Suprapubic skin (tissue), 4 donors: ENCODE measurements around the gene GNAI2. TPM values are rescaled to one million over a fixed set of nuclear protein-coding genes. Genes with fewer than 3 reads are reported as not detected.

Experiments used
- DNase-seq, 2 donors: peaks; one replicate each; pipeline ENCODE4 v3.0.0-alpha.2; 2019; ENCODE audit warnings: low spot score in 2 of 2
- H3K27ac ChIP-seq: fragments of 200-600 bp; sonication (generic); one replicate; pipeline ENCODE4 v1.5.1; 2019
- H3K27me3 ChIP-seq: fragments of 200-600 bp; sonication (generic); one replicate; pipeline ENCODE4 v1.5.1; 2019
- H3K36me3 ChIP-seq: fragments of 200-600 bp; sonication (generic); one replicate; pipeline ENCODE4 v1.5.1; 2019
- H3K4me1 ChIP-seq: fragments of 200-600 bp; sonication (generic); one replicate; pipeline ENCODE4 v1.5.1; 2019
- H3K4me3 ChIP-seq: fragments of 200-600 bp; sonication (generic); one replicate; pipeline ENCODE4 v1.5.1; 2019; ENCODE audit warnings: mild to moderate bottlenecking
- H3K9me3 ChIP-seq: fragments of 200-600 bp; sonication (generic); one replicate; pipeline ENCODE4 v1.5.1; 2019
- CTCF ChIP-seq, 2 donors: fragments of 200-600 bp in 1 of 2; fragments of 450-650 bp in 1 of 2; sonication (generic) in 1 of 2; IDR thresholded peaks; one replicate each; pipeline ENCODE4 v1.5.1; 2016 to 2019; ENCODE audit warnings: antibody characterized with exemption in 2 of 2, mild to moderate bottlenecking in 1 of 2, moderate library complexity in 1 of 2
- EP300 ChIP-seq: sonication (generic); formaldehyde crosslinking; IDR thresholded peaks from one replicate; pipeline ENCODE4 v1.6.1; 2017; ENCODE audit warnings: antibody characterized with exemption
- POLR2A ChIP-seq, 2 donors: fragments of 450-650 bp; IDR thresholded peaks; one replicate each; pipeline ENCODE4 v1.6.1; 2017; ENCODE audit warnings: antibody characterized with exemption in 2 of 2, mild to moderate bottlenecking in 2 of 2, moderate library complexity in 2 of 2
- POLR2AphosphoS5 ChIP-seq, 3 donors: sonication (generic); formaldehyde crosslinking; IDR thresholded peaks; one replicate each; pipeline ENCODE4 v1.6.1; 2017; ENCODE audit warnings: antibody characterized with exemption in 3 of 3
- WGBS: methylation state at CpG from one replicate; pipeline ENCODE4 v1.1.5; 2018; 5-methylcytosine and 5-hydroxymethylcytosine counted together
- total RNA-seq, 4 donors: library from RNA; depleted of rRNA; stranded (reverse); fragments of >200 nt; gene quantifications; one replicate each; pipeline ENCODE4 v1.1.0, GENCODE V29; 2016

Gene GNAI2
- total RNA-seq, 4 donors from 2014 or later, result 70.9 to 91.3 (median 76.7) TPM

DNA sequence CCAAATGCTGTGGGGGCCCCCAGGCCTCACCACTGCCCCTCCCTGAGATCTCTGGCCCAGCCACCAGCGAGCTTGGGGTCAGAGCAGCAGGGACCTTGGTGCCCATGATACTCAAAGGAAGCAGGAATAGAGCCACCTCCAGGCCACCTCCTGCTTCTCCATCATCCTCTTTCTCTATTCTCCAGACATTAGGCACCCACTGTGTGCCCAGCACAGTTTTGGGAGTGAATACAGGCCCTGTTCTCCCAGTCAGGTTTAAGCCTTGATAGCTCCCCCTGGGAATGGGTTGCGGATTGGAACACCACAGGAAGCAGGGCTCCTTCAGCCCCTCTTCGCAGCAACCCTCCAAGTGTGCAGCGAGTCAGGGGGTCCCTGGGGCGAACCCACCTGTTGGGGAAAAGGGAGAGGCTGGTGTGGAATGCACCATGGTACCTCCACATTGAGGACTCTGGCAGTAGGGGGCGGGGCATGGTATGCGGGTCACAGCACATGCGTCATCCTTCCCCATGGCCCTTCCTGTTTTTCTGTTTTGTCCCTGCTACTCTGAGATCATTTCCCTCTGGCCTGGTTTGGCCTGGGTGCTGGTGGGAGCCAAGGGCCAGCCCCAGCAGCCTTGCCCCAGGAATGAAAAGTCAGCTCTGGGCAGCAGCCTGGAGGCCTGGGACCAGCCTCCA is 18.7 kb downstream of the GNAI2 start:
- H3K36me3 ChIP-seq, result peaks cover 39% of the 10 kb centered on the region

GRCh38 chr3:50255251-50255615 is 19.2 kb downstream of the GNAI2 start:
- Histone ChIP-seq H3K36me3 (peaks cover 39% of the 10 kb centered on the region), H3K4me1 (peaks cover 65% of the 10 kb centered on the region), H3K9me3 (no peaks in the 10 kb centered on the region), H3K4me3 (no peak overlapping the region), H3K27ac (peak overlapping the region; percentile 79), H3K27me3 (no peaks in the 10 kb centered on the region)
- no peak for TF ChIP-seq POLR2AphosphoS5 (IDR thresholded peaks at IDR 0.05)
- TF ChIP-seq POLR2A (IDR thresholded peaks at IDR 0.05), result no peak
- no peak for TF ChIP-seq EP300
- no peak for TF ChIP-seq CTCF (IDR thresholded peaks at IDR 0.05)
- 42% methylated on average over 4 of the region's 9 CpGs for WGBS
- no peak for DNase-seq

More for the DNA sequence above, 18.7 kb downstream of the GNAI2 start:
- TF ChIP-seq POLR2A (IDR thresholded peaks at IDR 0.05) (no peak), CTCF (IDR thresholded peaks at IDR 0.05) (no peak), POLR2AphosphoS5 (IDR thresholded peaks at IDR 0.05) (no peak), EP300 (no peak)
- Histone ChIP-seq H3K4me3 (no peak overlapping the region), H3K4me1 (peaks cover 65% of the 10 kb centered on the region), H3K27me3 (no peaks in the 10 kb centered on the region), H3K27ac (peak overlapping the region; percentile 79), H3K9me3 (no peaks in the 10 kb centered on the region)
- 61% methylated on average over 8 of the region's 8 CpGs for WGBS
- peak in 1 of 2 donors; percentile 87 for DNase-seq

- Histone ChIP-seq H3K36me3 (peaks cover 34% of the 10 kb centered on the region), H3K27me3 (no peaks in the 10 kb centered on the region), H3K4me3 (no peak overlapping the region), H3K4me1 (peaks cover 60% of the 10 kb centered on the region), H3K27ac (peak overlapping the region; percentile 29), H3K9me3 (no peaks in the 10 kb centered on the region)
- WGBS, result 86% methylated on average over 16 of the region's 20 CpGs
- DNase-seq, result no peak
- peak; percentile 13 to 32 for TF ChIP-seq CTCF (IDR thresholded peaks at IDR 0.05)
- TF ChIP-seq POLR2AphosphoS5 (IDR thresholded peaks at IDR 0.05), result no peak
These were observed 21.2 kb downstream of the GNAI2 start for GRCh38 chr3:50256978-50257890.

DNA sequence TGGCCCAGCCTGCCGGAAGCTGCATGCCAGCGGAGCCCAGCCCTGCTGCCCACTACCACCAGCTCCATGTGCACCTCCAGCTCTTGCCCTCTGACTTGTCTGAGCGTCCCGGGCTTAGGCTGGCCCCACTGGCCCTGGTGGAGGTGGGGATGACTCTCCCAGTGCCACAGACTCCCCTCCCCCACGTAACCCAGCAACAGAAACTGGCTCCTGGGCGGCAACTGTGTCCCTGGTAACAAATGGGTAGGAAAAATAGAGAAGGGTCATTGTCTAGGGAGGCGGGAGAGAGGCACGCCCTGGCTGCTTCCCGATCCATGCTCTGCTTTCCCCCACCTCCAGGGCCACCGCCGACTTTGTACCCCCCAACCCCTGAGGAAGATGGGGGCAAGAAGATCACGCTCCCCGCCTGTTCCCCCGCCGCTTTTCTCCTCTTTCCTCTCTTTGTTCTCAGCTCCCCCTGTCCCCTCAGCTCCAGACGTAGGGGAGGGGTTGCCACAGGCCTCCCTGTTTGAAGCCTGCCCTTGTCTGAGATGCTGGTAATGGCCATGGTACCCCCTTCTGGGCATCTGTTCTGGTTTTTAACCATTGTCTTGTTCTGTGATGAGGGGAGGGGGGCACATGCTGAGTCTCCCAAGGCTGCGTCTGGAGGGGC is 22.2 kb downstream of the GNAI2 start:
- 83% methylated on average over 15 of the region's 17 CpGs for WGBS
- Histone ChIP-seq H3K27me3 (no peaks in the 10 kb centered on the region), H3K27ac (peak overlapping the region; percentile 45), H3K4me1 (peaks cover 60% of the 10 kb centered on the region), H3K4me3 (no peak overlapping the region), H3K36me3 (peaks cover 26% of the 10 kb centered on the region), H3K9me3 (no peaks in the 10 kb centered on the region)
- TF ChIP-seq CTCF (IDR thresholded peaks at IDR 0.05) (no peak), EP300 (no peak), POLR2A (IDR thresholded peaks at IDR 0.05) (no peak), POLR2AphosphoS5 (IDR thresholded peaks at IDR 0.05) (no peak)
- DNase-seq, result no peak

- no peaks in the 10 kb centered on the region for H3K9me3 ChIP-seq
- peaks cover 65% of the 10 kb centered on the region for H3K4me1 ChIP-seq
- no peak for TF ChIP-seq POLR2A (IDR thresholded peaks at IDR 0.05)
- H3K36me3 ChIP-seq, result peaks cover 26% of the 10 kb centered on the region
- no peaks in the 10 kb centered on the region for H3K27me3 ChIP-seq
- DNase-seq, result no peak
- H3K27ac ChIP-seq, result peak overlapping the region; percentile 91
- no peak overlapping the region for H3K4me3 ChIP-seq
- WGBS, result 42% methylated on average over 16 of the region's 16 CpGs
These were observed 23.0 kb downstream of the GNAI2 start for GRCh38 chr3:50258979-50259378.
